Vagina (tissue), 2 donors: ENCODE results near the gene TMEM106C. TPM values are rescaled to one million over a fixed set of nuclear protein-coding genes. Genes with fewer than 3 reads are reported as not detected.

Experiments used
- DNase-seq, 2 donors: peaks; one replicate each; pipeline ENCODE4 v3.0.0-alpha.2; 2017; ENCODE audit errors: extremely low spot score in 2 of 2
- H3K27ac ChIP-seq: fragments of 200-600 bp; sonication (generic); one replicate; pipeline ENCODE4 v1.5.1; 2019
- H3K27me3 ChIP-seq: fragments of 200-600 bp; sonication (generic); one replicate; pipeline ENCODE4 v1.5.1; 2019
- H3K36me3 ChIP-seq, 2 donors: fragments of 200-600 bp; sonication (generic); one replicate each; pipeline ENCODE4 v1.5.1; 2017 to 2019
- H3K4me1 ChIP-seq: fragments of 200-600 bp; sonication (generic); one replicate; pipeline ENCODE4 v1.5.1; 2019
- H3K4me3 ChIP-seq, 2 donors: fragments of 200-600 bp; sonication (generic); 1 replicate in 1 of 2; 2 replicates in 1 of 2; pipeline ENCODE4 v1.5.1; 2016 to 2019
- H3K9me3 ChIP-seq: fragments of 200-600 bp; sonication (generic); one replicate; pipeline ENCODE4 v1.5.1; 2019
- POLR2A ChIP-seq, 2 donors: fragments of 450-650 bp; IDR thresholded peaks; one replicate each; pipeline ENCODE4 v1.6.1; 2017; ENCODE audit warnings: antibody characterized with exemption in 2 of 2, mild to moderate bottlenecking in 2 of 2, moderate library complexity in 2 of 2
- POLR2AphosphoS5 ChIP-seq, 2 donors: sonication (generic); formaldehyde crosslinking; IDR thresholded peaks; one replicate each; pipeline ENCODE4 v1.9.0; 2017; ENCODE audit warnings: antibody characterized with exemption in 2 of 2, mild to moderate bottlenecking in 2 of 2, low read depth in 1 of 2; ENCODE audit not compliant: insufficient read depth in 1 of 2
- intact Hi-C: fragments of 100-400 bp; cut with DNase I; formaldehyde crosslinking; loops from one replicate; pipeline ENCODE4 v1.15.1; 2023
- total RNA-seq: library from RNA; depleted of rRNA; stranded (reverse); fragments of >200 nt; gene quantifications from one replicate; pipeline ENCODE4 v1.2.3, GENCODE V29; 2016
- TF ChIP-seq, protein P1 (sequence below), 3 experiments: fragments of 450-650 bp in 2 of 3; fragments of 200-600 bp in 1 of 3; sonication (generic) in 1 of 3; IDR thresholded peaks; one replicate each; pipeline ENCODE4 v1.5.1; 2017 to 2019; ENCODE audit warnings: antibody characterized with exemption in 3 of 3, mild to moderate bottlenecking in 2 of 3, moderate library complexity in 2 of 3

Gene TMEM106C
- total RNA-seq, 1 donor from 2014 or later: 25.3 TPM

DNA sequence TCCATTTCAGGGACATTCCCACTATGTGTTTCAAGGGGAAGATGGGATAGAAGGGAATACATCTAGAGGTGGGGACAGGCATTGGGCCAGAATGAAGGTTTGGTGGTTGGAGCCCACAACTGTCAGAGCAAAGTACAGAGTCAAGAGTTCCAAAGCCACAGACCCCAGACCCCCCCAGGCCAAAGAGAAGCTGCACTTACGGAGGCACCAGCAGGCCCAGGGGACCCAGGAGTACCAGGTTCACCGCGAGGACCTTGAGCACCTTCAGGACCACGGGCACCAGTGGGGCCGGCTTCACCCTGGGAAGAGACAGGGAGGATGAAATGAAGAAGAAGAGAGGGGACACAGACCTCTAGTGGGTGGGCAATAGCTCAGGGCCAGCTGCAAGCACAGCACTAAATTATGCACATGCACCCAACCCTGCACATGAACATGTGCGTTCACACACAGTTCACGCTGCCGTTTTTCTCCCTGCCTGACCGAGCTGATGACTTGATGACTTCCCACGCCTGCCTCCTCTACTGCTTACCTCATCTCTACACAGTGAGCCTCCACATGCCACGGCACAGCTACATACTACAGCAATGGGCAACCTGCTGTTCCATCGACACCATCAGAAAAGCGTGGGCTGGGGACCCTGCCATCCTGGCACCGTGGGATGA, 24.1 kb downstream of the TMEM106C start:
- no peak overlapping the region for H3K4me3 ChIP-seq
- DNase-seq: no peak
- no peaks in the 10 kb centered on the region for H3K36me3 ChIP-seq
- no peak overlapping the region for H3K27ac ChIP-seq
- intact Hi-C loops: no loop called here
- H3K27me3 ChIP-seq: no peaks in the 10 kb centered on the region
- peaks cover 5% of the 10 kb centered on the region for H3K4me1 ChIP-seq
- no peaks in the 10 kb centered on the region for H3K9me3 ChIP-seq
- TF ChIP-seq, protein P1, sequence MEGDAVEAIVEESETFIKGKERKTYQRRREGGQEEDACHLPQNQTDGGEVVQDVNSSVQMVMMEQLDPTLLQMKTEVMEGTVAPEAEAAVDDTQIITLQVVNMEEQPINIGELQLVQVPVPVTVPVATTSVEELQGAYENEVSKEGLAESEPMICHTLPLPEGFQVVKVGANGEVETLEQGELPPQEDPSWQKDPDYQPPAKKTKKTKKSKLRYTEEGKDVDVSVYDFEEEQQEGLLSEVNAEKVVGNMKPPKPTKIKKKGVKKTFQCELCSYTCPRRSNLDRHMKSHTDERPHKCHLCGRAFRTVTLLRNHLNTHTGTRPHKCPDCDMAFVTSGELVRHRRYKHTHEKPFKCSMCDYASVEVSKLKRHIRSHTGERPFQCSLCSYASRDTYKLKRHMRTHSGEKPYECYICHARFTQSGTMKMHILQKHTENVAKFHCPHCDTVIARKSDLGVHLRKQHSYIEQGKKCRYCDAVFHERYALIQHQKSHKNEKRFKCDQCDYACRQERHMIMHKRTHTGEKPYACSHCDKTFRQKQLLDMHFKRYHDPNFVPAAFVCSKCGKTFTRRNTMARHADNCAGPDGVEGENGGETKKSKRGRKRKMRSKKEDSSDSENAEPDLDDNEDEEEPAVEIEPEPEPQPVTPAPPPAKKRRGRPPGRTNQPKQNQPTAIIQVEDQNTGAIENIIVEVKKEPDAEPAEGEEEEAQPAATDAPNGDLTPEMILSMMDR (IDR thresholded peaks at IDR 0.05): no peak
- TF ChIP-seq POLR2A (IDR thresholded peaks at IDR 0.05) (no peak), POLR2AphosphoS5 (IDR thresholded peaks at IDR 0.05; ENCODE audit: insufficient read depth in 1 of 2, low read depth in 1 of 2) (no peak)

DNA sequence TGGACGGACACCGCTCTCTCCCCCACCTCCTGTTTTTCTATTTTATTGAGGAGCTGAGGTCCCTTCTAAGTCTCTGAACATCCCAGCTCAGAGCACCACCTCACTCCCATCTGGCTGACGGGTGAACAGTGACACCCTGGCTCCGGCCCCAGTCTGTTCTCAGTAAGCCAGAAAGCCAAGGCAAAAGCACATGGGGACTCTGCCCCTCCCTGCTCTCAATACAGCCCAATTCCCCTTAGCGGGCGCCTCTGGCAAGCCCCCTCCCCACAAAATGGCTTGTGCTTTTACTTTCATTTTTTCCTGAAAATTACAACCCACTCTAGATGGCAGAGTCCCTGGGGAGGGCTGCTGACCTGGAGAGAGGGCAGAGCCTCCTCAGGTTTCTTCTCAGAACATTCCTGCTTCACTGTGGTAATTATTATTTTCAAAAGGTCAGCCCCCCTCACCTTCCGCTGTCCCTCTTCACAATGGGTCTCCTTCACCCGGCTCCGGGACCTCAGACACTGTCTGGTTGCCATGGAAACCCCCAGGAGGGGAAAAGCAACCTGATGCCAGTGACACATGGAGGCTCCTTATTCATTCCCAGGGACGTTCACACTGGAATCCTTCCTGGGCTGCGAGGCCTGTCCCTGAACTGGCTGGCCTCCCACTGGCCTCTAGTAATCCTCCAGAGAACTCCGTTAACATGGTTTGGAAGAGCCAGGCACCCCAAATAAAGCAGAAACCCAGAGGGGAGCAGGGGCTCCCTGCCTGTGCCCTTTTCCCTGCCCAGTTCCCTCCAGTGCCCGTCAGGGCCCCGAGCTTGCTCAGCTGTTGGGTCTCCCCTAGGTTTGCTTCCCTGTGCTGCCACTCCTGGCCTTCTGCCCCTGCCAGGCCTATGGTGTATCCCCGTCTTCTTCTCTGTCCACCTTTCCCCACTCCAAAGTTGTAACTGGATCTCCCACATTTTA, 25.0 kb downstream of the TMEM106C start:
- no peaks in the 10 kb centered on the region for H3K9me3 ChIP-seq
- no peaks in the 10 kb centered on the region for H3K36me3 ChIP-seq
- H3K4me1 ChIP-seq: peaks cover 5% of the 10 kb centered on the region
- H3K27ac ChIP-seq: no peak overlapping the region
- no peak for TF ChIP-seq POLR2AphosphoS5 (IDR thresholded peaks at IDR 0.05; ENCODE audit: insufficient read depth in 1 of 2, low read depth in 1 of 2)
- TF ChIP-seq POLR2A (IDR thresholded peaks at IDR 0.05): no peak
- TF ChIP-seq, protein P1 (IDR thresholded peaks at IDR 0.05): no peak
- no peaks in the 10 kb centered on the region for H3K27me3 ChIP-seq
- no peak overlapping the region for H3K4me3 ChIP-seq
- intact Hi-C loops: no loop called here
- DNase-seq: no peak

DNA sequence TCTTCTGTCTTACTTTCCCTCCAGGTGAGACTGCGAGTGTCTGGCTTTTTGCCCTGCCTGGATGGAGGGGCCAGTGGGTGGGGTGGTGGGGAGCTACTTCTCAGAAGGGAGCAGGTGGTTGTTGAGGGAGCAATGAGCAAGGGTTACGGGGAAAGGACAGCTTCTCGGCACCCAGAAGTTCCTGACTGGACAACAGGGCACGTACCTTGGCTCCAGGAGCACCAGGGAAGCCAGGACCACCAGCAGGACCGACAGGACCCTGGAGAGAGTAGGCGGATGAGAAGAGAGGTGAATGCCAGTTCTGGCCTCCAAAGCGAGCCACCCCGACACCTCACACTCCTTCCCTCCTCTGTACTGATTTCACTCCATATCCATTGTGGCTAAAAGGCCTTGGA, 25.6 kb downstream of the TMEM106C start:
- TF ChIP-seq, protein P1 (IDR thresholded peaks at IDR 0.05): no peak
- TF ChIP-seq POLR2A (IDR thresholded peaks at IDR 0.05): no peak
- no peak for TF ChIP-seq POLR2AphosphoS5 (IDR thresholded peaks at IDR 0.05; ENCODE audit: insufficient read depth in 1 of 2, low read depth in 1 of 2)
- Histone ChIP-seq H3K27me3 (no peaks in the 10 kb centered on the region), H3K27ac (no peak overlapping the region), H3K4me3 (no peak overlapping the region), H3K4me1 (peaks cover 5% of the 10 kb centered on the region), H3K36me3 (no peaks in the 10 kb centered on the region), H3K9me3 (no peaks in the 10 kb centered on the region)
- no peak for DNase-seq
- intact Hi-C loops: no loop called here

DNA sequence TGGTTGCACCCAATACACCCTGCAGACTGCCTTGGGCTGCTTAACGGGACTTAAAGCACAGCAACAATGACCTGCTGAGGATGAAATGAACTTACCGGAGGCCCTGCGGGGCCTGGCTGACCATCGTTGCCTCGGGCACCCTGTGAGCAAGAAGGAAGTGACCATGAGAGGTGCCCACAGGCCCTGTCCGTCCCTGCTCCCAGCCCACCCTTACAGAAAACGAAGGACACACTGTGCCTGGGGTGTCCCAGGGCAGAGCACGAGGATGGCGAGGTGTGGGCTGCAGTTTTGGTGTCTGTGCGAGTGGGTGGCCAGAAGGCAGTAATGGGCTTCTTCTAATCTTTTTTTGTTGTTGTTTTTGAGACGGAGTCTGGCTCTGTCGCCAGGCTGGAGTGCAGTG, 26.3 kb downstream of the TMEM106C start:
- intact Hi-C loops: no loop called here
- Histone ChIP-seq H3K27me3 (no peaks in the 10 kb centered on the region), H3K36me3 (no peaks in the 10 kb centered on the region), H3K4me1 (peaks cover 5% of the 10 kb centered on the region), H3K9me3 (no peaks in the 10 kb centered on the region), H3K27ac (no peak overlapping the region), H3K4me3 (no peak overlapping the region)
- no peak for DNase-seq
- TF ChIP-seq POLR2AphosphoS5 (IDR thresholded peaks at IDR 0.05; ENCODE audit: insufficient read depth in 1 of 2, low read depth in 1 of 2) (no peak), POLR2A (IDR thresholded peaks at IDR 0.05) (no peak)
- TF ChIP-seq, protein P1 (IDR thresholded peaks at IDR 0.05): no peak
